Measurements from ENCODE around the gene RTBDN. TPM values are rescaled to one million over a fixed set of nuclear protein-coding genes. Genes with fewer than 3 reads are reported as not detected.
A peak's percentile ranks its signal among the peaks of the same experiment; 100 is the strongest.

The RTBDN gene
- total and polyA plus RNA-seq, 2 experiments from 2014 or later: 4.1 to 4.6 TPM

- Histone ChIP-seq H3K27me3 (ENCODE audit: insufficient read depth) (peaks cover 27% of the 10 kb centered on the region), H3K36me3 (ENCODE audit: insufficient read depth) (no peaks in the 10 kb centered on the region), H2AFZ (peak overlapping the region; percentile 47; the same call in 1 of the 2 replicates), H3K9me2 (ENCODE audit: insufficient read depth) (no peaks in the 10 kb centered on the region), H3K79me2 (replicated peaks; ENCODE audit: insufficient read depth) (no peaks in the 10 kb centered on the region), H3K4me1 (ENCODE audit: insufficient read depth) (peaks cover 42% of the 10 kb centered on the region), H3K4me3 (peak overlapping the region; percentile 83), H3K4me2 (peak overlapping the region; percentile 96), H4K20me1 (replicated peaks; ENCODE audit: insufficient read depth) (no peaks in the 10 kb centered on the region), H3K27ac (ENCODE audit: low read depth) (peak overlapping the region; percentile 90; the same call in 1 of the 2 replicates), H3F3A (replicated peaks; ENCODE audit: low read depth) (peaks cover 34% of the 10 kb centered on the region)
- H3K9me3 Mint-ChIP-seq: peaks cover 3% of the 10 kb centered on the region; the same call in 2 of the 3 replicates
- H3K4me3 Mint-ChIP-seq: peak overlapping the region; percentile 85
- peaks cover 38% of the 10 kb centered on the region for H3K4me1 Mint-ChIP-seq
- TF ChIP-seq CREB1 (CRISPR knock-in tag; IDR thresholded peaks at IDR 0.05; ENCODE audit: low read depth): peak; percentile 7
- TF ChIP-seq POLR2AphosphoS5 (IDR thresholded peaks at IDR 0.05; ENCODE audit: low read depth): 0 out of 2 replicates have a peak, but pooled peaks have one; percentile 52
- TF ChIP-seq ETS1 (IDR thresholded peaks at IDR 0.05): no peak
- peaks cover 46% of the 10 kb centered on the region for H3K27me3 Mint-ChIP-seq (ENCODE audit: insufficient read depth, low read depth, poor library complexity)
- H3K36me3 Mint-ChIP-seq (ENCODE audit: low read depth): peaks cover 12% of the 10 kb centered on the region
- DNase-seq (ENCODE audit: low spot score): peak; percentile 94
- ATAC-seq: peak; percentile 1
- H3K27ac Mint-ChIP-seq: no peak overlapping the region
Measured at GRCh38 chr19:12792051-12792852, 42.1 kb downstream of the RTBDN start.

- Histone ChIP-seq H3K27ac (ENCODE audit: low read depth) (peak within 1 kb of the TSS; percentile 87), H3F3A (replicated peaks; ENCODE audit: low read depth) (peaks cover 29% of the 10 kb centered on the region; the same call in 1 of the 2 replicates), H3K4me1 (ENCODE audit: insufficient read depth) (peaks cover 42% of the 10 kb centered on the region), H4K20me1 (replicated peaks; ENCODE audit: insufficient read depth) (no peaks in the 10 kb centered on the region), H2AFZ (peak within 1 kb of the TSS; percentile 78), H3K9me2 (ENCODE audit: insufficient read depth) (no peaks in the 10 kb centered on the region), H3K4me2 (peak within 1 kb of the TSS; percentile 96), H3K36me3 (ENCODE audit: insufficient read depth) (no peaks in the 10 kb centered on the region), H3K27me3 (ENCODE audit: insufficient read depth) (peaks cover 27% of the 10 kb centered on the region), H3K79me2 (replicated peaks; ENCODE audit: insufficient read depth) (no peaks in the 10 kb centered on the region), H3K4me3 (peak within 1 kb of the TSS; percentile 83)
- ATAC-seq (peak; percentile 20), DNase-seq (ENCODE audit: low spot score) (peak; percentile 87)
- peaks cover 36% of the 10 kb centered on the region for H3K4me1 Mint-ChIP-seq
- H3K36me3 Mint-ChIP-seq (ENCODE audit: low read depth): peaks cover 4% of the 10 kb centered on the region; the same call in 2 of the 3 replicates
- peak within 1 kb of the TSS; percentile 85 for H3K4me3 Mint-ChIP-seq
- H3K9me3 Mint-ChIP-seq: peaks cover 3% of the 10 kb centered on the region; the same call in 2 of the 3 replicates
- H3K27me3 Mint-ChIP-seq (ENCODE audit: insufficient read depth, low read depth, poor library complexity): peaks cover 46% of the 10 kb centered on the region
- H3K27ac Mint-ChIP-seq: no peak within 1 kb of the TSS
- TF ChIP-seq JUNB (IDR thresholded peaks at IDR 0.05; ENCODE audit: unreplicated experiment) (no peak), ZNF462 (CRISPR knock-in tag; IDR thresholded peaks at IDR 0.05) (no peak), CTCF (conservative IDR thresholded peaks at IDR 0.05; ENCODE audit: low read depth in 2 of 2) (no peak), POLR2AphosphoS5 (IDR thresholded peaks at IDR 0.05; ENCODE audit: low read depth) (peak; percentile 97)
Measured at GRCh38 chr19:12791345-12792050, 42.9 kb downstream of the RTBDN start, which contains the start of gene JUNB. Gene JUNB (plus strand): TSS chr19:12791486. CDS start chr19:12791772, 286 bp downstream.

Data from GM23338 (cell line).